ELR (cell line): ENCODE data around the gene GARIN1A.

Experiments
- DNase-seq: peaks from one replicate; pipeline ENCODE4 v3.0.0-alpha.2; 2015; ENCODE audit warnings: low read depth

GARIN1A gene

DNA sequence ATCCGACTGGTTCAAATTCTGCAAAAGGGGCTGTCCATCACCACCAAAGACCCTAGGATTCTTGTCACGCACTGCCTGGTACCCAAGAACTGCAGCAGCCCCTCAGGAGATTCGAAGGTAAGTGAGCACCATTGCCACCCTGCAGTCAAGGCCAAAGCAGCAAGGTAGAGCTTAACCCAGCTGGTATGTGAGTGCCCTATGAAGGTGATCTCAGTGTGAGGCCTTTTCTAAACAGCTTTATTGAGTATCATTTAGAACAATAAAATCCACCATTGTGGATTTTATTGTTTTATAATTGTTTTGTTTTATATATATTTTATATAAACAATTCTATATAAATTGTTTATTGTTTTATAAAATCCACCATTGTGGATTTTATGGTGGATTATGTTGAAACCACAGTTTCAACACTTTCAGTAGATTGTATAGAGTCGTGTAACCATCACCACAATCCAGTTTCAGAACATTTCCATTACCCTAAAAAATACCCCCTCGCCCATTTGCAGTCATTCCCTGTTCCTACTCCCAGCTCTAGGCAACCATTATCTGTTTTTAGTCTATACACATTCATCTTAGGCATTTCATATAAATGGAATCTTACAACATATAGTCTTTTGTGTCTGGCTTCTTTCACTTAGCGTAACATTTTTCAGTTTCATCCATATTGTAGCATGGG lies 47.0 kb downstream of the GARIN1A start:
- no peak for DNase-seq

DNA sequence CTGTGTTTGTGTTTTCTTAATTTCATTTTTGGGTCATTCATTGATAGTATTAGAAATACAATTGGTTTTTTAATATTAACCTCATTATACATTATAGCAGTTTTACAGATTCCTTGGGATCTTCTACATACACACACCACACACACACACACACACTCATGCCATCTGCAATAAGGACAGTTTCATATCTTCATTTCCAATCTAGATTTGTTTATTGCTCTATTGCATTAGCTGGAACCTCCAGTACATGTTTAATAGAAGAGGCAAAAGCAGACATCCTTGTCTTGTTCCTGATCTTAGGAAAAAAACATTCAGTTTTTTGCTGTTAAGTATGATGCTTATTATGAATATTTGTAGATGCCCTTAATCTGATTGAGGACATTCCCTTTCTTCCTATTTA lies 49.3 kb downstream of the GARIN1A start:
- no peak for DNase-seq
